Rectal smooth muscle tissue (tissue), 1 donor: ENCODE measurements around the gene KCNQ1OT1.
"Not testable (repeated sequence)": the region's sequence is repeated elsewhere in the genome, so short reads cannot be mapped to it uniquely, and the experiment has no call there.

Source experiments
- H3K27ac ChIP-seq: one replicate; pipeline ENCODE4 v1.7.0; 2013; ENCODE audit warnings: low read depth, low read length, inconsistent platforms
- H3K27me3 ChIP-seq: one replicate; pipeline ENCODE4 v1.7.0; 2013; ENCODE audit warnings: low read length; ENCODE audit not compliant: control insufficient read depth, insufficient read depth
- H3K36me3 ChIP-seq: one replicate; pipeline ENCODE4 v1.7.0; 2013; ENCODE audit warnings: low read length; ENCODE audit not compliant: control insufficient read depth, insufficient read depth
- H3K4me1 ChIP-seq: one replicate; pipeline ENCODE4 v1.7.0; 2013; ENCODE audit warnings: low read length; ENCODE audit not compliant: control insufficient read depth, insufficient read depth
- H3K4me3 ChIP-seq: one replicate; pipeline ENCODE4 v1.7.0; 2013; ENCODE audit warnings: low read length
- H3K9ac ChIP-seq: one replicate; pipeline ENCODE4 v1.7.0; 2013; ENCODE audit warnings: low read length

Gene KCNQ1OT1

GRCh38 chr11:2651054-2651617 lies 48.7 kb downstream of the KCNQ1OT1 start:
- Histone ChIP-seq H3K4me3 (no peak overlapping the region), H3K36me3 (no peaks in the 10 kb centered on the region), H3K9ac (no peak overlapping the region), H3K27me3 (no peaks in the 10 kb centered on the region), H3K4me1 (no peaks in the 10 kb centered on the region), H3K27ac (no peak overlapping the region)

GRCh38 chr11:2650343-2650867 lies 49.4 kb downstream of the KCNQ1OT1 start:
- no peaks in the 10 kb centered on the region for H3K4me1 ChIP-seq

GRCh38 chr11:2649848-2650247 lies 49.9 kb downstream of the KCNQ1OT1 start:
- H3K4me1 ChIP-seq = no peaks in the 10 kb centered on the region
- H3K27ac ChIP-seq = no peak overlapping the region
- H3K9ac ChIP-seq = no peak overlapping the region
- H3K27me3 ChIP-seq = no peaks in the 10 kb centered on the region
- no peaks in the 10 kb centered on the region for H3K36me3 ChIP-seq
- H3K4me3 ChIP-seq = no peak overlapping the region

More at GRCh38 chr11:2650343-2650867, 49.4 kb downstream of the KCNQ1OT1 start:
- Histone ChIP-seq H3K27me3 (no peaks in the 10 kb centered on the region), H3K27ac (no peak overlapping the region), H3K4me3 (no peak overlapping the region), H3K36me3 (no peaks in the 10 kb centered on the region), H3K9ac (no peak overlapping the region)

DNA sequence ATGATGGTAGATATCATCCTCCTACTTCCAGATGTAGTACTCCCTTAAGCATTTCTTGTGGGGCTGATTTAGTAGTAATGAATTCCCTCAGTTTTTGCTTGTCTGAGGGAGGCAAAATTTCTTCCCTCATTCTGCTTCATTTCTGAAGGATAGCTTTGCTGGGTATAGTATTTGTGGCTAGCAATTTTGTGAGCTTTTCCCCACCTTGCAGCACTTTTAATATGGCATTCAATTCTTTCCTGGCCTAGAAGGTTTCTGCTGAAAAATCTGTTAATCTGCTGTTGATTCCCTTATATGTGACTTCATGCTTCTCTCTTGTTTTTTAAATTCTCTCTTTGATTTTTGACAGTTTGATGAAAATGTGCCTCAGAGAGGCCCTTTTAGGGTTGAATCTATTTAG lies 50.4 kb downstream of the KCNQ1OT1 start:
- no peaks in the 10 kb centered on the region for H3K36me3 ChIP-seq
- no peak overlapping the region for H3K9ac ChIP-seq
- no peaks in the 10 kb centered on the region for H3K4me1 ChIP-seq
- no peaks in the 10 kb centered on the region for H3K27me3 ChIP-seq
- no peak overlapping the region for H3K27ac ChIP-seq
- H3K4me3 ChIP-seq = no peak overlapping the region

DNA sequence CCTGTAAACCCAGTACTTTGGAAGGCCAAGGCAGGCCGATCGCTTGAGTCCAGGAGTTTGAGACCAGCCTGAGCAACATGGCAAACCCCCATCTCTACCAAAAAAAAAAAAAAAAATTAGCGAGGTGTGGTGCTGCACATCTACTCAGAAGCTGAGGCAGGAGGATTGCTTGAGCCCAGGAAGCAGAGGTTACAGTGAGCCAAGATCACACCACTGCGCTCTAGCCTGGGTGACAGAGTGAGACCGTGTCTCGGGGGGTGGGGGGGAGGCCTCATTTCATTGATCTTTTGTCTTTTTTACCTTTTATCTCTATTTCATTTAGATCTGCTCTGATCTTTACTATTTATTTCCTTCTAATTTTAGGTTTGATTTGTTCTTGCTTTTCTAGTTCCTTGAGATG lies 51.8 kb downstream of the KCNQ1OT1 start:
- no peaks in the 10 kb centered on the region for H3K36me3 ChIP-seq
- H3K4me3 ChIP-seq = no peak overlapping the region
- no peaks in the 10 kb centered on the region for H3K27me3 ChIP-seq
- no peak overlapping the region for H3K9ac ChIP-seq
- H3K4me1 ChIP-seq = no peaks in the 10 kb centered on the region
- H3K27ac ChIP-seq = no peak overlapping the region

DNA sequence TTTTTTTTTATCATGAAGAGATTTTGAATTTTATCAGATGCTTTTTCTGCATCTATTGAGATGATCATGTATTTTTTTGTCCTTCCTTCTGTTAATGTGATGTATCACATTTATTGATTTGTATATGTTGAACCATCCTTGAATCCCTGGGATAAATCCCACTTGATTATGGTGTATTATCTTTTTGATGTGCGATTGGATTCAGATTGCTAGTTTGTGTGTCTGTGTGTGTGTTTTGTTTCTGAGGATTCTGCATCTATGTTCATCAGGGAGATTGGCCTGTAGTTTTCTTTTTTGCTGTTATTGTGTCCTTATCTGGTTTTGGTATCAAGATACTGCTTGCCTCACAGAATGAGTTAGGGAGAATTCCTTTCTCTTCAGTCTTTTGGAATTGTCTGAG lies 52.6 kb downstream of the KCNQ1OT1 start:
- Histone ChIP-seq H3K9ac (no peak overlapping the region), H3K36me3 (no peaks in the 10 kb centered on the region)

GRCh38 chr11:2645779-2646118 lies 54.0 kb downstream of the KCNQ1OT1 start:
- no peak overlapping the region for H3K9ac ChIP-seq
- H3K27ac ChIP-seq = no peak overlapping the region
- H3K36me3 ChIP-seq = no peaks in the 10 kb centered on the region
- H3K4me3 ChIP-seq = no peak overlapping the region
- H3K27me3 ChIP-seq = no peaks in the 10 kb centered on the region
- H3K4me1 ChIP-seq = no peaks in the 10 kb centered on the region

More for the DNA sequence above, 52.6 kb downstream of the KCNQ1OT1 start:
- no peaks in the 10 kb centered on the region for H3K4me1 ChIP-seq
- H3K4me3 ChIP-seq = no peak overlapping the region
- H3K27me3 ChIP-seq = no peaks in the 10 kb centered on the region
- no peak overlapping the region for H3K27ac ChIP-seq

- no peaks in the 10 kb centered on the region for H3K27me3 ChIP-seq
- no peak overlapping the region for H3K4me3 ChIP-seq
- no peaks in the 10 kb centered on the region for H3K4me1 ChIP-seq
- no peaks in the 10 kb centered on the region for H3K36me3 ChIP-seq
- H3K9ac ChIP-seq = no peak overlapping the region
- no peak overlapping the region for H3K27ac ChIP-seq
Measured at GRCh38 chr11:2644844-2645778, 54.7 kb downstream of the KCNQ1OT1 start.

DNA sequence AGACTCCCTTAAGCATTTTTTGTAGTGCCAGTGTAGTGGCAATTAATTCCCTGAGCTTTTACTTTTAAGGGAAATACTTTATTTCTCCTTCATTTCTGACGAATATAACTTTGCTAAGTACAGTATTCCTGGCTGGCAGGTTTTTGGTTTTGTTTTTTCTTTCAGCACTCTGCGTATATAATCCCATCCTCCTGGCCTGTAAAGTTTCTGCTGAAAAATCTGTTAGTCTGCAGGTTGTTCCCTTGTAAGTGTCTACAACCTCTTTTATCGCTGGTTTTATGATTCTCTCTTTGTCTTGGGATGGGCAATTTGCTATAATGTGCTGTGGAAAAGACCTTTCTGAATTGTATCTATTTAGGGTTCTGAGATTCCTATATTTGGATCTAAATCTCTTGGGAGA lies 56.0 kb downstream of the KCNQ1OT1 start:
- Histone ChIP-seq H3K9ac (no peak overlapping the region), H3K4me3 (no peak overlapping the region), H3K36me3 (no peaks in the 10 kb centered on the region), H3K27me3 (no peaks in the 10 kb centered on the region), H3K27ac (no peak overlapping the region), H3K4me1 (no peaks in the 10 kb centered on the region)

DNA sequence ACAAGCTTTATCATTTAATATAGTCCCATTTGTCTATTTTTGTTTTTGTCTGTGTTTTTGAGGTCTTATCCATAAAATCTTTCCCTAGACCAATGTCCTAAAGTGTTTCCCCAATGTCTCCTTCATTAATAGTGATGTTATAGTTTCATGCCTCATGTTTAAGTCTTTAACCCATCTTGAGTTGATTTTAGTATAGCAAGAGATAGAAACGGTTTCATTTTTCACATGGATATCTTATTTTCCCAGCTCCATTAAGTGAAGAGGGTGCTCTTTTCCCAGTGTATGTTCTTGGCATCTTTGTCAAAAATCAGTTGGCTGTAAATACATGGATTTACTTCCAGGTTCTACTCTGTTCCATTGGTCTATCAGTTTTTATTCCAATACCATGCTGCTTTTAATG lies 58.2 kb downstream of the KCNQ1OT1 start:
- no peak overlapping the region for H3K27ac ChIP-seq
- no peaks in the 10 kb centered on the region for H3K27me3 ChIP-seq
- H3K4me1 ChIP-seq = no peaks in the 10 kb centered on the region
- no peak overlapping the region for H3K9ac ChIP-seq
- H3K36me3 ChIP-seq = no peaks in the 10 kb centered on the region
- H3K4me3 ChIP-seq = no peak overlapping the region

DNA sequence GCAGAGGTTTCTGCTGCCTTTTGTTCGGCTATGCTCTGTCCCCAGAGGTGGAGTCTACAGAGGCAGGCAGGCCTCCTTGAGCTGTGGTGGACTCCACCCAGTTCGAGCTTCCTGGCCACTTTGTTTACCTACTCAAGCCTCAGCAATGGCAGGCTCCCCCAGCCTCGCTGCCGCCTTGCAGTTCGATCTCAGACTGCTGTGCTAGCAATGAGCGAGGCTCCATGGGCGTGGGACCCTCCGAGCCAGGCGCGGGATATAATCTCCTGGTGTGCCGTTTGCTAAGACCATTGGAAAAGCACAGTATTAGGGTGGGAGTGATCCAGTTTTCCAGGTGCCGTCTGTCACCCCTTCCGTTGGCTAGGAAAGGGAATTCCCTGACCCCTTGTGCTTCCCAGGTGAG lies 60.0 kb downstream of the KCNQ1OT1 start:
- not testable (repeated sequence) for H3K27me3 ChIP-seq, H3K36me3 ChIP-seq, H3K27ac ChIP-seq, H3K4me3 ChIP-seq, H3K9ac ChIP-seq, H3K4me1 ChIP-seq

GRCh38 chr11:2631161-2631560 lies 68.6 kb downstream of the KCNQ1OT1 start:
- Histone ChIP-seq H3K4me1 (no peaks in the 10 kb centered on the region), H3K9ac (no peak overlapping the region), H3K4me3 (no peak overlapping the region), H3K27ac (no peak overlapping the region), H3K36me3 (no peaks in the 10 kb centered on the region), H3K27me3 (no peaks in the 10 kb centered on the region)

DNA sequence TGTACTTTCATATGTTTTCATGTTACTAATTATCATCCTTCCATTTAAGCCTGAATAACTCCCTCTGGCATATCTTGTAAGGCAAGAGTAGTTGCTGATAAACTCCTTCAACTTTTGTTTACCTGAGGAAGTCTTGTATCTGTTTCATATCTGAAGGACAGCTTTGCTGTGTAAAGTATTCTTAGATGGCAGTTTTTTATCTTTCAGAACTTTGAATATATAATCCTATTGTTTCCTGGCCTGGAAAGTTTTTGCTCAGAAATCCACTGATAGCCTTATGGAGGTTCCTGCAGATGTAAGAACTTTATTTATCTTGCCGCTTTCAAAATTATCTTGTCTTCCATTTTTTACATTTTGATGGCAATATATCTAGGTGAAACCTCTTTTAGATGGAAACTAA lies 69.1 kb downstream of the KCNQ1OT1 start:
- Histone ChIP-seq H3K4me1 (no peaks in the 10 kb centered on the region), H3K9ac (no peak overlapping the region), H3K36me3 (no peaks in the 10 kb centered on the region), H3K27me3 (no peaks in the 10 kb centered on the region), H3K27ac (no peak overlapping the region), H3K4me3 (no peak overlapping the region)
